Skeletal muscle tissue (tissue), 4 donors: ENCODE results near the gene RAB34. TPM values are rescaled to one million over a fixed set of nuclear protein-coding genes. Genes with fewer than 3 reads are reported as not detected.
A peak's percentile ranks its signal among the peaks of the same experiment; 100 is the strongest.

Experiments
- H3K27ac ChIP-seq: one replicate; pipeline ENCODE4 v1.7.0; 2013; ENCODE audit warnings: mild to moderate bottlenecking, low read depth, low read length, inconsistent platforms
- H3K27me3 ChIP-seq, 3 donors: one replicate each; pipeline ENCODE4 v1.7.0; 2013; ENCODE audit warnings: low read length in 3 of 3; ENCODE audit not compliant: control insufficient read depth in 3 of 3, insufficient read depth in 3 of 3
- H3K36me3 ChIP-seq, 3 donors: one replicate each; pipeline ENCODE4 v1.7.0; 2013; ENCODE audit warnings: low read length in 3 of 3; ENCODE audit not compliant: control insufficient read depth in 3 of 3, insufficient read depth in 3 of 3
- H3K4me1 ChIP-seq, 3 donors: one replicate each; pipeline ENCODE4 v1.7.0; 2013; ENCODE audit warnings: low read length in 3 of 3, mild to moderate bottlenecking in 3 of 3; ENCODE audit not compliant: control insufficient read depth in 3 of 3, insufficient read depth in 3 of 3
- H3K4me3 ChIP-seq, 3 donors: one replicate each; pipeline ENCODE4 v1.7.0; 2013; ENCODE audit warnings: low read length in 3 of 3
- H3K9ac ChIP-seq, 3 donors: one replicate each; pipeline ENCODE4 v1.7.0; 2013; ENCODE audit warnings: low read length in 3 of 3, mild to moderate bottlenecking in 3 of 3, moderate library complexity in 2 of 3, low read depth in 1 of 3
- H3K9me3 ChIP-seq, 3 donors: one replicate each; pipeline ENCODE4 v1.7.0; 2013; ENCODE audit warnings: low read length in 3 of 3; ENCODE audit not compliant: control insufficient read depth in 3 of 3
- total RNA-seq: library from RNA; depleted of rRNA; stranded (reverse); fragments of >200 nt; gene quantifications from one replicate; pipeline ENCODE4 v1.2.3, GENCODE V29; 2014
- donor health status: Osteomylitis.

The RAB34 gene
- total RNA-seq, 1 donor from 2014 or later = 44.9 TPM

DNA sequence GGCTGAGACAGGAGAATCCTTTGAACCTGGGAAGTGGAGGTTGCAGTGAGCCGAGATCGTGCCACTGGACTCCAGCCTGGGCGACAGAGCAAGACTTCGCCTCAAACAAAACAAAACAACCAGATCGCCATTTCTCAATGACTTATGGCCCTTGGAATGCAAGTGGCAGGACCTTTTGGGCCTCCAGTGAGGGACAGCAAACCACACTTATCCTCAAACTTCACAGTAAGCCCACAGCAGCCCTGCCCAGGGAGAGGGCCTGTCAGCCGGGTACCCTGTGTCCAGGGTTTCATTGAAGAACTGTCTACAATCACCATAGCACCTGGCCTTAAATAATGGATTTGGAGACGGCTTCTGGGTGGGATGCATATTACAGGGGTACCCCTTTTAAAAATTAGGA lies 37.8 kb upstream of the RAB34 start:
- H3K36me3 ChIP-seq = peaks cover 17 to 21% (median 19%) of the 10 kb centered on the region in 3 donors
- H3K4me3 ChIP-seq = no peak overlapping the region
- no peak overlapping the region for H3K27ac ChIP-seq
- peaks cover 0 to 2% (median 0%) of the 10 kb centered on the region in 3 donors for H3K4me1 ChIP-seq
- no peaks in the 10 kb centered on the region for H3K27me3 ChIP-seq
- H3K9me3 ChIP-seq = no peaks in the 10 kb centered on the region
- no peak overlapping the region for H3K9ac ChIP-seq

GRCh38 chr17:28751600-28752366 lies 34.1 kb upstream of the RAB34 start:
- Histone ChIP-seq H3K4me3 (no peak overlapping the region), H3K9me3 (no peaks in the 10 kb centered on the region), H3K4me1 (peaks cover 6 to 20% (median 11%) of the 10 kb centered on the region in 3 donors), H3K9ac (no peak overlapping the region), H3K36me3 (peaks cover 0 to 9% (median 3%) of the 10 kb centered on the region in 3 donors), H3K27ac (no peak overlapping the region), H3K27me3 (no peaks in the 10 kb centered on the region)

DNA sequence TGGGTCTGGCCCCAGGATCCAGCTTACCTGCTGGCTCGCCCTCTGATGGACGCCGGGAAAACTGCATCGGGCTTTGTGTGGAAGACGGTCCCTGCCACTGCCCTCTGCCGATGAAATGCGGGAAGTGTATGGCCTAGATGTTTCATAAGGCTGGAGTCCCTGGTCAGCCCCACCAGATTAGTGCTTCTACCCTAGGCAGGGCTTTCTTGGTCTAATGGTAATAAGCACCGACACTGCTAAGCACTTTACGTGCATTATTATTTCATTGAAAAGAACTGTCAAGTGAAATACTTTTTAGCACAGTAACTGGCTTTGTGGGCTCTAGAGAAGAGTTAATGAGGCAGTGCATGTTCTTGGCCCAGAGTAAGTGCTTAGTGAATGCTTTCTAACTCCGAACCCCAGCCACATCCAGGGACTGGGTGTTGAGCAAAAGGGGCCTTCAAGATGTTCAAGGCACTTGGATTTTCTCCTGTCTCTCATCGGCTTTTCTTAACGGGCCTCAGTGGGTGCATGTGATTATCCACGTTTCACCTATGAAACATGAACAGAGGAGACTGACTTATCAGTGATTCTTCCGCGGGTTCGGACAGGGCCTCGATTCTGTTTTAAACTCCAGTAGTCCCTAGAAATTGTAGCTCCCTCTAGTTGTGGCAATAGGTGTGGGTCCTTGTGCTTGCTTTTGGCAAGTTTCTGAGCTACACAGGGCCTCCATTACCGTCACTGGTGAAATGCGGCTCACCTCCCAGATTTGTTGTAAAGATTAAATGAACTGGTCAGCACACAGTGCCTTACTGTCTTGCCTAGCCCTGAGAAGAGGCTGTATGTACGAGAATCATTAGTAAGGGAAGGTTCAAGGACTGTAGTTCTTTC lies 32.7 kb upstream of the RAB34 start:
- Histone ChIP-seq H3K4me1 (peaks cover 19 to 33% (median 23%) of the 10 kb centered on the region in 3 donors), H3K9me3 (no peaks in the 10 kb centered on the region), H3K4me3 (no peak overlapping the region), H3K27me3 (peaks cover 0 to 7% (median 0%) of the 10 kb centered on the region in 3 donors), H3K27ac (no peak overlapping the region), H3K36me3 (peaks cover 0 to 7% (median 0%) of the 10 kb centered on the region in 3 donors), H3K9ac (peak overlapping the region in 2 of 3 donors; percentile 2 to 5)

GRCh38 chr17:28749516-28750177 lies 32.0 kb upstream of the RAB34 start:
- H3K4me1 ChIP-seq = peaks cover 23 to 39% (median 29%) of the 10 kb centered on the region in 3 donors
- H3K27me3 ChIP-seq = peaks cover 0 to 12% (median 4%) of the 10 kb centered on the region in 3 donors
- peaks cover 0 to 7% (median 0%) of the 10 kb centered on the region in 3 donors for H3K36me3 ChIP-seq
- H3K9ac ChIP-seq = no peak overlapping the region
- H3K9me3 ChIP-seq = no peaks in the 10 kb centered on the region
- H3K27ac ChIP-seq = no peak overlapping the region
- H3K4me3 ChIP-seq = no peak overlapping the region

DNA sequence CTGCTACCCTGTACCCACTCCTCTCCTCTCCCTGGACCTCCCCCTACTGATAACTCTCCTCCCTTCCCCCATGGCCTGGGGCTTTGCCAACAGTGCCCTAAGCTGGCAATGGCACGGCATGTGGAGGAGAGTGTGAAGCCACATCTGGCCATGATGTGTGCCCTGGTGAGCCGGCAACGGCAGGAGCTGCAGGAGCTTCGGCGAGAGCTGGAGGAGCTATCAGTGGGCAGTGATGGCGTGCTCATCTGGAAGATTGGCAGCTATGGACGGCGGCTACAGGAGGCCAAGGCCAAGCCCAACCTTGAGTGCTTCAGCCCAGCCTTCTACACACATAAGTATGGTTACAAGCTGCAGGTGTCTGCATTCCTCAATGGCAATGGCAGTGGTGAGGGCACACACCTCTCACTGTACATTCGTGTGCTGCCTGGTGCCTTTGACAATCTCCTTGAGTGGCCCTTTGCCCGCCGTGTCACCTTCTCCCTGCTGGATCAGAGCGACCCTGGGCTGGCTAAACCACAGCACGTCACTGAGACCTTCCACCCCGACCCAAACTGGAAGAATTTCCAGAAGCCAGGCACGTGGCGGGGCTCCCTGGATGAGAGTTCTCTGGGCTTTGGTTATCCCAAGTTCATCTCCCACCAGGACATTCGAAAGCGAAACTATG lies 31.3 kb upstream of the RAB34 start:
- H3K4me1 ChIP-seq = peaks cover 27 to 43% (median 32%) of the 10 kb centered on the region in 3 donors

GRCh38 chr17:28747801-28748750 lies 30.4 kb upstream of the RAB34 start:
- Histone ChIP-seq H3K9me3 (no peaks in the 10 kb centered on the region), H3K4me1 (peaks cover 30 to 49% (median 37%) of the 10 kb centered on the region in 3 donors), H3K36me3 (peaks cover 0 to 7% (median 0%) of the 10 kb centered on the region in 3 donors), H3K4me3 (no peak overlapping the region), H3K9ac (no peak overlapping the region), H3K27ac (no peak overlapping the region), H3K27me3 (peaks cover 0 to 12% (median 6%) of the 10 kb centered on the region in 3 donors)

More for the DNA sequence above, 31.3 kb upstream of the RAB34 start:
- Histone ChIP-seq H3K27me3 (peaks cover 0 to 12% (median 6%) of the 10 kb centered on the region in 3 donors), H3K9me3 (no peaks in the 10 kb centered on the region), H3K27ac (no peak overlapping the region), H3K4me3 (no peak overlapping the region), H3K36me3 (peaks cover 0 to 7% (median 0%) of the 10 kb centered on the region in 3 donors), H3K9ac (no peak overlapping the region)

DNA sequence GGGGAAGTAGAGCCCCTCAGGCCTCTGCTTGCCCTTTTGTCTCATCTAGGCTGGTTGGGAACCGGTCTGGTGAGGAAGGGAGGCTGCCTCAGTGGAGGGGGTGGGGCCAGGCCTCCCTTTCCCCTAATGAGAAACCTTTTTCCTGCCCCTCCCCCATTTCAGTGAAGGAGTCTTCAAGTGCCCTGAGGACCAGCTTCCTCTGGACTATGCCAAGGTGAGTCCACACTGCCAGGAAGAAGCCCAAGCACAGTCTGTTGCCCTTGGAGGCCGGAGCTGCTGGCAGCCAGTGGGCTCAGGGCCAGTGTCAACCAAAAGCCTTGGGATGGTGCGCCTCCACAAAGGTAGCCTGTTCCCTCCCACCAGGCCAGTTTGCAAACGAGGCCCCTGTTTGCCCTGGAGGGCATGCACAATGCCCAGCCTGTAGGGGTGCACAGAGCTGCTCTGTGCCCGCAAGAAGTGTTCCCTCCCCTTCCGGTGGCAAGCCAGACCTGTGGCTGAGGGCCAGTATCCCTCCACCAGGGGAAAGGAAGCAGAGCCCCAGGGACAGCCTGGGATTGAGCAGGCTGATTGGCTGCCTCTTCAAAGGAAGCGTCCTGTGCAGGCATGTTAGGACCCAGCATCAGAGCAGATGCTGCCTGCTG lies 29.5 kb upstream of the RAB34 start:
- no peaks in the 10 kb centered on the region for H3K9me3 ChIP-seq
- H3K36me3 ChIP-seq = peaks cover 0 to 7% (median 0%) of the 10 kb centered on the region in 3 donors
- peak overlapping the region in 1 of 3 donors; percentile 45 for H3K9ac ChIP-seq
- H3K27me3 ChIP-seq = peaks cover 0 to 12% (median 6%) of the 10 kb centered on the region in 3 donors
- no peak overlapping the region for H3K4me3 ChIP-seq
- peaks cover 31 to 52% (median 38%) of the 10 kb centered on the region in 3 donors for H3K4me1 ChIP-seq
- no peak overlapping the region for H3K27ac ChIP-seq

- H3K9ac ChIP-seq = peak overlapping the region in 1 of 3 donors; percentile 25
- peaks cover 0 to 12% (median 6%) of the 10 kb centered on the region in 3 donors for H3K27me3 ChIP-seq
- H3K4me3 ChIP-seq = no peak overlapping the region
- H3K4me1 ChIP-seq = peaks cover 31 to 52% (median 38%) of the 10 kb centered on the region in 3 donors
- H3K9me3 ChIP-seq = no peaks in the 10 kb centered on the region
- peaks cover 0 to 7% (median 0%) of the 10 kb centered on the region in 3 donors for H3K36me3 ChIP-seq
- no peak overlapping the region for H3K27ac ChIP-seq
Measured at GRCh38 chr17:28746611-28747050, 29.0 kb upstream of the RAB34 start.
